Epithelial cell of proximal tubule (primary cell): Measurements from ENCODE around the gene LGALSL. TPM values are rescaled to one million over a fixed set of nuclear protein-coding genes. Genes with fewer than 3 reads are reported as not detected.

Experiments
- DNase-seq: peaks from one replicate; pipeline ENCODE4 v3.0.0-alpha.2; 2011; ENCODE audit warnings: low read depth
- H3K4me3 ChIP-seq: 2 replicates; pipeline ENCODE4 v1.5.1; 2011; ENCODE audit warnings: low read depth, mild to moderate bottlenecking, low read length
- total RNA-seq: library from RNA; depleted of rRNA; stranded (reverse); fragments of >200 nt; gene quantifications from 2 replicates; pipeline ENCODE4 v1.2.3, GENCODE V29; 2015
- TF ChIP-seq, protein P1 (sequence below): conservative IDR thresholded peaks from 2 replicates; pipeline ENCODE4 v1.5.1; 2012; ENCODE audit warnings: low read depth, mild to moderate bottlenecking, low read length

LGALSL gene
- total RNA-seq, 1 donor from 2014 or later, result 20.1 TPM

DNA sequence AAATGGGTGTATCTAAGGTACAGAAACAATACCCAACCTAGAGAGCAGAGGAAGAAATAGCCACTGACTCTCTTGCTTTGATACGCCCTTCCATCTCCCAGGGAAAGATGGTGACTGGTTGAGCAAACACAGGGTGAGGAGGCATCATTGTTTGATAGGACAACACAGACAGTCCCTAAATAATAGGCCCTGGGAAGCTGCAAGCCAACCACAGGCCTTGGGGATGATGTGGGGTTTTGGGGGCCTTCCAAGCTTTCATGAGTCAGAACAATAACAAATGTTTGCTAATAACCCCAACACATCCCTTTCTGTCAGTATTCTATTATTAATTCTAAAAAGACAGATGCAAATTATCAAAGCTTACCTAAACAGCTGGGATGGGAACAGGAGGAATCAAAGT is 9.8 kb downstream of the LGALSL start:
- DNase-seq, result no peak
- TF ChIP-seq, protein P1, sequence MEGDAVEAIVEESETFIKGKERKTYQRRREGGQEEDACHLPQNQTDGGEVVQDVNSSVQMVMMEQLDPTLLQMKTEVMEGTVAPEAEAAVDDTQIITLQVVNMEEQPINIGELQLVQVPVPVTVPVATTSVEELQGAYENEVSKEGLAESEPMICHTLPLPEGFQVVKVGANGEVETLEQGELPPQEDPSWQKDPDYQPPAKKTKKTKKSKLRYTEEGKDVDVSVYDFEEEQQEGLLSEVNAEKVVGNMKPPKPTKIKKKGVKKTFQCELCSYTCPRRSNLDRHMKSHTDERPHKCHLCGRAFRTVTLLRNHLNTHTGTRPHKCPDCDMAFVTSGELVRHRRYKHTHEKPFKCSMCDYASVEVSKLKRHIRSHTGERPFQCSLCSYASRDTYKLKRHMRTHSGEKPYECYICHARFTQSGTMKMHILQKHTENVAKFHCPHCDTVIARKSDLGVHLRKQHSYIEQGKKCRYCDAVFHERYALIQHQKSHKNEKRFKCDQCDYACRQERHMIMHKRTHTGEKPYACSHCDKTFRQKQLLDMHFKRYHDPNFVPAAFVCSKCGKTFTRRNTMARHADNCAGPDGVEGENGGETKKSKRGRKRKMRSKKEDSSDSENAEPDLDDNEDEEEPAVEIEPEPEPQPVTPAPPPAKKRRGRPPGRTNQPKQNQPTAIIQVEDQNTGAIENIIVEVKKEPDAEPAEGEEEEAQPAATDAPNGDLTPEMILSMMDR, result no peak
- no peak overlapping the region for H3K4me3 ChIP-seq

DNA sequence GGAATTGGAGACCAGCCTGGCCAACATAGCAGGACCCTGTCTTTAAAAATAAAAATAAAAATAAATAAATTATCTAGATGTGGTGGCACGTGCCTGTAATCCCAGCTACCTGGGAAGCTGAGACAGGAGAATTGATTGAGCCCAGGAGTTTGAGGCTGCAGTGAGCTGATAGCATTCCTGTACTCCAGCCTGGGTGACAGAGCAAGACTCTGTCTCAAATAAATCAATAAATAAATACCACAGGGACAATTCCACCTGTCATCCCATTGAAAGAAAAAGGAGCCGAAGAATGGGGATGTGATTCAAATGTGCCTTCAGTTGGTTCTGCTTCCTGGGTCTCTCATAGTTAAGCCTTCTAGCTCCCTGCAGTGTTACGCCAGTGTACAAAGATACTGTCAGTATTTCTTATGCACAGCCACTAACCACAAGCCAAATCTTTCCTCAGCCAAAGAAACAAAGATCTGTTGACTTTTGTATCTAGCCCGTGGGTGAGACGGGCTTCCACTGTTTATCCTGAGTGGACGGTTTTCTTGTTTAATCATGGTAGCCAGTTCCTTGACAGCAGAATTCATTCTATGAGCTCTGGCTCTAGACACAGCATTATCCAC is 12.6 kb downstream of the LGALSL start:
- no peak for DNase-seq
- TF ChIP-seq, protein P1, result no peak
- H3K4me3 ChIP-seq, result no peak overlapping the region

DNA sequence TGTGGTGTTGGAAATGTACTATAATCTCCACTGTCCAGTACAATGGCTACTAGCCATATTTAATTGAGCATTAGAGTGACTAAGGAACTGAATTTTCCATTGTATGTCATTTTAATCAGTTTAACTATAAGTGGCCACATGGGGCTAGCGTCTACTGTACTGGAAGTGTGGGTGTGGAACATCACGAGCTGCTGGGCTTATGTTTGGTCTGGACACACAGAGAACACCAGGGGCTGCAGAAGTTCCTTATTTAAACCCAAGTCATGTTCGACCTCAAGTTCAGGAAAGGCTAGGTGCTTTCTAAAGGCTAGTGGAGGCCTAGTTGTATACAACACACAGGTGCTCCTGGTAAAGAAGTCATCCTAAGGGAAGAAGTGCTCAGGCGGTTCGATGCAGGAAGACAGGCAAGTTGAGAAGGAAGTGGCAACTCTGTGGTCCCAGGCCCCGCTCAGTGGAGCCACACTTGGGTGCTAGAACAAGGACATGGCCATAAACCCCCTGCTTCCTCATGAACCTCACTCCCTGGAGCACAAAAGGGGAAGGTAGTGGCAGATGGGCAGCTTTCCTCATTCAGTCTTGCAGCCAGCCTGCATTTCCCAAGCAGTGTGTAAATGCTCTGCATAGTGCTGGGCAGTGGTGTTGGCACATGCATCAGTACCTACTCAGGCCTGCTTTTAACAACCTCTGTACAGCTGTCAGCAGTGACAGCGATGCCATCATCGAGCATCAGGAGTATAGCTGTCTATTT is 13.3 kb downstream of the LGALSL start:
- H3K4me3 ChIP-seq, result no peak overlapping the region
- DNase-seq, result no peak
- TF ChIP-seq, protein P1, result no peak

DNA sequence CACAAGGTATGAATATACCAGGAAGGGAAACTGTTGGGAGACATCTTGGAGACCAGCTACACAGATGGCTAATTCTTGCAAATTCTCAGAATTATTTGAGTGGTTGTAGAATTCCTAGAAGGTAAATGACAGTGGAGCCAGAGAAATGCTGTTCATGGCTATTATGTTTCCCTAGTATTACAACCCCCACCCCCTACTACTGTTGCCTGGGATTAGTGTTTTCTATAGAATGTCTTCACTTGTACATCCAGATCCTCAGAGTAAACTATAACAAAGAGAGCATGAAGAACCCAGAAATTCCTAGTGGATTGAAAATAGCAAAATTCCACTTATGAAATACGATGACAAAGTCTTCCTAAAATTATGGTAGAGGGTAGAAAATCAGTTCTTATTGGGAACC is 15.3 kb downstream of the LGALSL start:
- TF ChIP-seq, protein P1, result no peak
- no peak for DNase-seq
- H3K4me3 ChIP-seq, result no peak overlapping the region

GRCh38 chr2:64470071-64470470 is 16.1 kb downstream of the LGALSL start:
- TF ChIP-seq, protein P1, result no peak
- no peak for DNase-seq
- H3K4me3 ChIP-seq, result no peak overlapping the region

DNA sequence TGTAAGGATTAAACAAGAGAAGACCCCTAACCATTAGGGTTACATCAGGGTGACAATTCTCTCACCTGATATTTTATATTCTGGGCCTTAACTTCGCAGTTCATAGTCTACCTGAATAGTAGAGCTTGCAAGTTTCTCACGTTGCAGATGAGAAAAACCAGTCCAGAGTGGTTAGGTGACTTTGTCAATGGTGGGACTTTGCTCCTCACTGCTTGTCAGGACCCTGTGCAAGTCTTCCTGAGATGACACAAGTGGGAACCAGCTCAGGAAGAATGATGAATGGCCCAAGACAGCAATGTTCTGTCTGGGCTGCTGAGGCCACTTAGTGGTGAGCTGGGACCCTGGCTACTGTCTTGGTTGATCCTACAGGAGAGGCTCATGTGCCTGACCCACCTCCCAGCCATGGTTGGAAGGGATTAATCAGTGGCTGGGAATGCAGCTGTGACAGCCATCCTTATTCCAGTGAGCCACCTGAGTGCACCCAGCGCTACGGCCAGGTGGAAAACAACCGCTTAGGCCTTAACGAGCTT is 16.9 kb downstream of the LGALSL start:
- no peak overlapping the region for H3K4me3 ChIP-seq
- no peak for DNase-seq
- TF ChIP-seq, protein P1, result no peak

- no peak overlapping the region for H3K4me3 ChIP-seq
- no peak for DNase-seq
- TF ChIP-seq, protein P1, result no peak
These were observed 17.6 kb downstream of the LGALSL start for GRCh38 chr2:64471600-64471999.
